Measurements from ENCODE around the gene DTNBP1. TPM values are rescaled to one million over a fixed set of nuclear protein-coding genes. Genes with fewer than 3 reads are reported as not detected.

The DTNBP1 gene
- total and polyA plus RNA-seq, 2 of the 13 experiments (the other 11 are each of a cell fraction or from before 2014, with no cell fraction given): 6.6 to 19.1 TPM

DNA sequence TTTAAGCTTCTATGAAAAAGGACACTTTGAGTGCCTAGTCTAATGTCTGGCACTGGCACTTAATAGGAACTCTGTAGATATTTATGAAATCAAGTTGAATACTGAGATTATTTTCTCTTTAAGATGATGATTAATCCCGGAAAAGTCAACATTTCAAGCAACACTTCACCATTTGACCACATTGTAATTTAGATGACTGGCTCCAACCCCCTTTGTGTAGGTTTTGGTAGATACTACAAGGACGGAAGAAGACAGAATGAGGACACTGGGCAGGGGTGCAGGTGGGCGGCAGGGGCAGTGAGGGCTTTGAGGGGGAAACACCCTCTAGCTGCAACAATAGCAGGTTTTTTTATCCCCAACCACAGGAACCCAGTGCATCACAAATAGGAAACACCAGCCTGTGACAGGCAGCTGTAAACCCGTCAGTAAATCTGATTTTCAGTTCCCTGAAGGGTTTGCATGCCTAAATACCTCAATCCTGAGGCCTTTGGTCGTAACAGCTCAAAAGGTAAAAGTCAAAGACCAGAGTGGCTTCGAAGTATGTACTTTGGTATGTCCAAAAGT, 4.6 kb downstream of the DTNBP1 start:
- 94% methylated on average over 6 of the region's 6 CpGs for WGBS (ENCODE audit: low lambda C conversion rate)
- H3K36me3 ChIP-seq (replicated peaks in 1 of 2; ENCODE audit: control insufficient read depth in 1 of 2, insufficient read depth in 2 of 2, low read length in 2 of 2): 0 out of 5 replicates have a peak, but pooled peaks cover 0 to 5% of the 10 kb centered on the region in 2 experiments

More for the DNA sequence above, 4.6 kb downstream of the DTNBP1 start:
- Histone ChIP-seq H3K9ac (ENCODE audit: insufficient read depth, low read depth, low read length) (no peak overlapping the region), H3K27me3 (ENCODE audit: control insufficient read depth in 1 of 2, insufficient read depth in 2 of 2, low read length in 2 of 2) (peaks cover 0 to under 1% of the 10 kb centered on the region in 2 experiments; a peak in 2 of 5 replicates), H3K4me2 (ENCODE audit: low read depth, low read length) (no peak overlapping the region), H3K4me1 (ENCODE audit: insufficient read depth, low read length) (peaks cover 14% of the 10 kb centered on the region), H3K4me3 (replicated peaks in 1 of 3; ENCODE audit: insufficient read depth in 1 of 3, low read depth in 2 of 3, low read length in 3 of 3) (no peak overlapping the region), H3K9me3 (ENCODE audit: low read length) (no peaks in the 10 kb centered on the region), H3K79me2 (ENCODE audit: insufficient read depth, low read length) (no peaks in the 10 kb centered on the region), H3K27ac (ENCODE audit: extremely low read length, insufficient read depth, low read length) (no peak overlapping the region), H4K20me1 (ENCODE audit: insufficient read depth, low read length) (no peaks in the 10 kb centered on the region), H2AFZ (ENCODE audit: low read length) (no peak overlapping the region)
- ATAC-seq (no peak), FAIRE-seq (no peak), DNase-seq (ENCODE audit: low spot score) (no peak)
- intact Hi-C loops (cut with micrococcal nuclease; ENCODE audit: unreplicated experiment): no loop called here
- BruUV-seq (replicated peaks): no TSS peak
- CTCF ChIA-PET (ENCODE audit: low intra/inter-chr PET ratio, low total read pairs): no interaction called here
- POLR2A ChIA-PET: no interaction called here
- in situ Hi-C loops (cut with HindIII; ENCODE audit: extremely low pct_ligation_motif_present, low pct_unique_long_range_greater_than_20kb): no loop called here
- TF ChIP-seq, protein P1, sequence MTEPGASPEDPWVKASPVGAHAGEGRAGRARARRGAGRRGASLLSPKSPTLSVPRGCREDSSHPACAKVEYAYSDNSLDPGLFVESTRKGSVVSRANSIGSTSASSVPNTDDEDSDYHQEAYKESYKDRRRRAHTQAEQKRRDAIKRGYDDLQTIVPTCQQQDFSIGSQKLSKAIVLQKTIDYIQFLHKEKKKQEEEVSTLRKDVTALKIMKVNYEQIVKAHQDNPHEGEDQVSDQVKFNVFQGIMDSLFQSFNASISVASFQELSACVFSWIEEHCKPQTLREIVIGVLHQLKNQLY (CRISPR knock-in tag; IDR thresholded peaks at IDR 0.05): no peak
- no peak for TF ChIP-seq TAF1 (CRISPR knock-in tag; IDR thresholded peaks at IDR 0.05)
- TF ChIP-seq, protein P2, sequence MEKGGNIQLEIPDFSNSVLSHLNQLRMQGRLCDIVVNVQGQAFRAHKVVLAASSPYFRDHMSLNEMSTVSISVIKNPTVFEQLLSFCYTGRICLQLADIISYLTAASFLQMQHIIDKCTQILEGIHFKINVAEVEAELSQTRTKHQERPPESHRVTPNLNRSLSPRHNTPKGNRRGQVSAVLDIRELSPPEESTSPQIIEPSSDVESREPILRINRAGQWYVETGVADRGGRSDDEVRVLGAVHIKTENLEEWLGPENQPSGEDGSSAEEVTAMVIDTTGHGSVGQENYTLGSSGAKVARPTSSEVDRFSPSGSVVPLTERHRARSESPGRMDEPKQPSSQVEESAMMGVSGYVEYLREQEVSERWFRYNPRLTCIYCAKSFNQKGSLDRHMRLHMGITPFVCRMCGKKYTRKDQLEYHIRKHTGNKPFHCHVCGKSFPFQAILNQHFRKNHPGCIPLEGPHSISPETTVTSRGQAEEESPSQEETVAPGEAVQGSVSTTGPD (CRISPR knock-in tag; IDR thresholded peaks at IDR 0.05): no peak
- TF ChIP-seq, protein P3, sequence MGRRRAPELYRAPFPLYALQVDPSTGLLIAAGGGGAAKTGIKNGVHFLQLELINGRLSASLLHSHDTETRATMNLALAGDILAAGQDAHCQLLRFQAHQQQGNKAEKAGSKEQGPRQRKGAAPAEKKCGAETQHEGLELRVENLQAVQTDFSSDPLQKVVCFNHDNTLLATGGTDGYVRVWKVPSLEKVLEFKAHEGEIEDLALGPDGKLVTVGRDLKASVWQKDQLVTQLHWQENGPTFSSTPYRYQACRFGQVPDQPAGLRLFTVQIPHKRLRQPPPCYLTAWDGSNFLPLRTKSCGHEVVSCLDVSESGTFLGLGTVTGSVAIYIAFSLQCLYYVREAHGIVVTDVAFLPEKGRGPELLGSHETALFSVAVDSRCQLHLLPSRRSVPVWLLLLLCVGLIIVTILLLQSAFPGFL (CRISPR knock-in tag; IDR thresholded peaks at IDR 0.05): no peak
- TF ChIP-seq ZNF468 (CRISPR knock-in tag; IDR thresholded peaks at IDR 0.05): no peak
- no peak for TF ChIP-seq HNF4G (IDR thresholded peaks at IDR 0.05; ENCODE audit: borderline replicate concordance, low read depth, low read length)
- TF ChIP-seq HNF4G (CRISPR knock-in tag; IDR thresholded peaks at IDR 0.05; ENCODE audit: borderline replicate concordance, low read depth): no peak
- no peak for TF ChIP-seq ETV6 (CRISPR knock-in tag; conservative IDR thresholded peaks at IDR 0.05)
- no peak for TF ChIP-seq PHF21A (CRISPR knock-in tag; IDR thresholded peaks at IDR 0.05)
- TF ChIP-seq FOXM1 (CRISPR knock-in tag; IDR thresholded peaks at IDR 0.05): no peak
- TF ChIP-seq, protein P4, sequence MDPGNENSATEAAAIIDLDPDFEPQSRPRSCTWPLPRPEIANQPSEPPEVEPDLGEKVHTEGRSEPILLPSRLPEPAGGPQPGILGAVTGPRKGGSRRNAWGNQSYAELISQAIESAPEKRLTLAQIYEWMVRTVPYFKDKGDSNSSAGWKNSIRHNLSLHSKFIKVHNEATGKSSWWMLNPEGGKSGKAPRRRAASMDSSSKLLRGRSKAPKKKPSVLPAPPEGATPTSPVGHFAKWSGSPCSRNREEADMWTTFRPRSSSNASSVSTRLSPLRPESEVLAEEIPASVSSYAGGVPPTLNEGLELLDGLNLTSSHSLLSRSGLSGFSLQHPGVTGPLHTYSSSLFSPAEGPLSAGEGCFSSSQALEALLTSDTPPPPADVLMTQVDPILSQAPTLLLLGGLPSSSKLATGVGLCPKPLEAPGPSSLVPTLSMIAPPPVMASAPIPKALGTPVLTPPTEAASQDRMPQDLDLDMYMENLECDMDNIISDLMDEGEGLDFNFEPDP (CRISPR knock-in tag; conservative IDR thresholded peaks at IDR 0.05): no peak
- TF ChIP-seq HHEX (CRISPR knock-in tag; IDR thresholded peaks at IDR 0.05): no peak
- TF ChIP-seq SUZ12 (IDR thresholded peaks at IDR 0.05; ENCODE audit: low read depth, low read length): no peak
- no peak for TF ChIP-seq ONECUT2 (CRISPR knock-in tag; IDR thresholded peaks at IDR 0.05)

Measured in HepG2 (cell line).